GM15510 (cell line): ENCODE results near the gene GPR21.

Source experiments
- POLR2A ChIP-seq: IDR thresholded peaks from 3 replicates; pipeline ENCODE4 v1.6.1; 2011; ENCODE audit warnings: borderline replicate concordance; ENCODE audit not compliant: insufficient read length; ENCODE audit errors: extremely low read depth

GPR21 gene, protein sequence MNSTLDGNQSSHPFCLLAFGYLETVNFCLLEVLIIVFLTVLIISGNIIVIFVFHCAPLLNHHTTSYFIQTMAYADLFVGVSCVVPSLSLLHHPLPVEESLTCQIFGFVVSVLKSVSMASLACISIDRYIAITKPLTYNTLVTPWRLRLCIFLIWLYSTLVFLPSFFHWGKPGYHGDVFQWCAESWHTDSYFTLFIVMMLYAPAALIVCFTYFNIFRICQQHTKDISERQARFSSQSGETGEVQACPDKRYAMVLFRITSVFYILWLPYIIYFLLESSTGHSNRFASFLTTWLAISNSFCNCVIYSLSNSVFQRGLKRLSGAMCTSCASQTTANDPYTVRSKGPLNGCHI

GRCh38 chr9:123033352-123033751, at the start of gene GPR21:
Gene GPR21, plus strand, starts transcription at chr9:123033667. Its CDS starts 900 bp downstream, at chr9:123034567.
- no peak for TF ChIP-seq POLR2A

DNA sequence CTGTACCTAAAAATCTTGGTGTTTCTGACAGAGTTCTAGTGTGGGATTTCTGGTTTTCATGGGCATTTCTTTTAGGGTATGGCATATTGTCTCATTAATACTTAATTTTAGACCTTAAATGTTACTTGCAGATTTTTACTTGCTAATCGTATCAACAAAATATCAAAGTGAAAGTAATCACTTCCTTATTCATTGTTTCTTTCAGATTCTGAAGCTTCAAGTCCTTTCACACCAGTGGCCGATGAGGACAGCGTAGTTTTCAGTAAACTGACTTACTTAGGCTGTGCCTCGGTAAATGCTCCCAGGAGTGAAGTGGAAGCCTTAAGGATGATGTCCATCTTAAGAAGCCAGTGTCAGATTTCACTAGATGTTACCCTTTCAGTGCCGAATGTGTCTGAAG, 47.5 kb upstream of the GPR21 start:
- no peak for TF ChIP-seq POLR2A

DNA sequence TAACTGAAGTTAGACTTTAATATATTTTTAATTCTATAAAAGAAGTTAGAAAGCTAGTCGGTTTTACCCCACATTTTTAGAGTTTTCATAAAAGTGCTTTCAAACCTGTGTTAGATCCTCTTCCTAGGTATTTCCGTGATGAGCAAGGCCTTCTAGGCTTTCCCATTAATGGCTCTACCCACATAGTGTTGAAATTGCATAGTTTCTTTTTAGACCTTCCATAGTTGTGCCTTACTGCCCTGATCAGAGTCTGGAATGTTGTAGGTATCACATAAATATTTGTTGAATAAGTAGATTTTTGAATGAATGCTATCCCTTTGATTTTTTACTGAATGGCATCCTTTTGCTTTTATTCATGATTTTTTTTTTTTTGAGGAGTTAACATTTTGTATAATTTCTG, 45.3 kb upstream of the GPR21 start:
- TF ChIP-seq POLR2A = no peak

DNA sequence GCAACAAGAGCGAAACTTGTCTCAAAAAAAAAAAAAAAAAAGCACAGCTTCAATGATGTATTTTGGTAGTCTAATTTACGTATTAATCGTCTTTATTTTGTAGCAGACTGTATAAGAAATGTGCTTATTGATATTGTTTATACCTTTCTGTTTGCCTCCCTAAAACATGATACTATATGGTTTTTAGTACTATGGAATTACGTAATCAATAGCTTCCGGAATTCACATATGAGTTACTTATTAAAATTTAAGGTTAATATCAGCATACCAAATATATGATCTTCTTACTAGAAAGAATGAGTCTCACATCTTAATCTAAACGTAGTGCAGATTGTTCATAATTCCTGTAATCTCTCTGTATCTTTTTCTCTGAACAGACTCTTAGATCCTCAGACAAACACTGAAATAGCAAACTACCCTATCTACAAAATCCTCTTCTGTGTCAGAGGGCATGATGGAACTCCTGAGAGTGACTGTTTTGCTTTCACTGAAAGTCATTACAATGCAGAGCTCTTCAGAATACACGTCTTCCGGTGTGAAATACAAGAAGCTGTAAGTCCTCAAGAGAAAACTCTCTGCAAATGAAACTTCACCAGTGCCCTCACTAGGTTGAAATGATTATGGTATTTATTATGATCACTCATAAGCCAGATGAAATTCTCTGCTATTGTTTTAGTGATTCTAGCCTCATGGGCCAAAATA, 44.4 kb upstream of the GPR21 start:
- no peak for TF ChIP-seq POLR2A

DNA sequence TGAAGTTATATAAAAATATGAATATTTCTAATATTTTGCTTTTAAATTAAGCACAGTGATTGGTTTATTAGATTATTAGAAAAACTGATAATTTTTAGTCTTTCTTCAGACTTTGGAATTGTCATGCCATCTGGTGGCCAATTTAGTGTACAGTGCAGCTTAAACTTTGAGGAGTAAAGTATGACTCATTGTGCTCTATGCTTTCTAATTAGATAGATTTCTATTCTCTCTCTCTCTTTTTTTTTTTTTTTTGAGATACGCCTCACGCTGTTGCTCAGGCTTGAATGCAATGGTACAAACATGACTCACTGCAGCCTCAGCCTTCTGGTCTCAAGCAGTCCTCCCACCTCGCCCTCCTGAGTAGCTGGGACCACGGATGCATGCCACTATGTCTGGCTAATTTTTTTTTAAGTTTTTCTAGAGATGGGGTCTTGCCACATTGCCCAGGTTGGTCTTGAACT, 42.1 kb upstream of the GPR21 start:
- no peak for TF ChIP-seq POLR2A

DNA sequence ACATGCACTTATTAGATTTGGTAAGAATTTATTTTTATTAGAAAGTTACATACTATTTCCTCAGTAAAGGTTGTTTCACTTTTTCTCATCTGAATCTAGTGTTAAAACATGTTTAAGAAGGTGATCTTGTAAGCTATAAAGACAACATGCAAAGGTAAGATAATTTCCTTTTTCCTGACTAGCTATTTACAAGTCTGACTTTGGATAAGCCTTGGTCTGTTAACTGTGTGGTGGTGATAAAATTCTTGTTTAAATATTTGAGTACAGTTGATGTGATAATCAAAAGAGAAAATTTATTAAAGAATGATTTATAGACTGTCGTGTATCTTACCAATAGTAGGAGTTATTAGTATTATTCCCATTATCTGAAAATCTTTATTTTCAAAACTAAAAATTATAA, 36.9 kb upstream of the GPR21 start:
- no peak for TF ChIP-seq POLR2A

DNA sequence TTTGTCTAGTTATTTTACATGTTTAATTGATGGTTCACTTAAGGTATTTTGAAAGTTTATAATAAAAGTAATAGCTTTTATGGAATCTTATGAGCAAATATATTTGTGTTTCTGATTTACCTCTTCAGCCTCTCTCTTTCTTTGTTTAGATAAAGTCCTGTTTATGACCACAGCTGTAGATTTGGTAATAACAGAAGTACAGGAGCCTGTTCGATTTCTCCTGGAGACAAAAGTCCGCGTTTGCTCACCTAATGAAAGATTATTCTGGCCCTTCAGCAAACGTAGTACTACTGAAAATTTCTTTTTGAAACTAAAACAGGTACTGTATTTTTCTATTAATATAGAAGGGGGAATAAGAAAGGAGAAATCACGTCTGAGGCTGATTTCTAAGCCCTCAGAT, 35.0 kb upstream of the GPR21 start:
- no peak for TF ChIP-seq POLR2A

DNA sequence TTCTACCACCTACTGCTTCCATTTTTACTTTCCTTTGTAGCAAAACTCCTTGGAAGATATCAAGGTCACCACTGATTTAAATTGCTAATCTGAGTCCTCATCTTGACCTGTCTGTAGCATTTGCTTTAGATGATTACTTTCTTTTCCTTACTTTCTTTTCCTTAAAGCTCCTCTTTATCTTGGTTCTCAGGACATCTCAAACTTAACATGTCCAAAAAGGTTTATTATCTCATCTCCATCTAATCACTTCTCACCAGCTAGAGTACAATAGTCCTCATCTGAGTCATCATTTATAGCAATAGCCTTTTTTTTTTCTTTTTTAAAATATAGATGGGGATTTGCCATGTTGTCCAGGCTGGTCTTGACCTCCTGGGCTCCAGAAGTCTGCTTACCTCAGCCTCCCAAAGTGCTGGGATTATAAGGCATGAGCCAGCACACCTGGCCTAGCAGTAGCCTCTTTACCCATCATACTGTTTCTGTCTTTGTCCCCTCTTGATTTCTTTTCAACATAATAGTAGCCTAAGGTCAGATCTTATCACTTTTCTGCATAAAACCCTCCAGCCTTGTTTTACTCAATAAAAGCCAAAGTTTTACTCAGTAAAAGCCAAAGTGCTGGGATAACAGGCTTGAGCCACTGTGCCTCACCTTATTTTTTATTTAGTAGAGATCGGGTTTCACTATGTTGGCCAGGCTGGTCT, 32.9 kb upstream of the GPR21 start:
- no peak for TF ChIP-seq POLR2A

DNA sequence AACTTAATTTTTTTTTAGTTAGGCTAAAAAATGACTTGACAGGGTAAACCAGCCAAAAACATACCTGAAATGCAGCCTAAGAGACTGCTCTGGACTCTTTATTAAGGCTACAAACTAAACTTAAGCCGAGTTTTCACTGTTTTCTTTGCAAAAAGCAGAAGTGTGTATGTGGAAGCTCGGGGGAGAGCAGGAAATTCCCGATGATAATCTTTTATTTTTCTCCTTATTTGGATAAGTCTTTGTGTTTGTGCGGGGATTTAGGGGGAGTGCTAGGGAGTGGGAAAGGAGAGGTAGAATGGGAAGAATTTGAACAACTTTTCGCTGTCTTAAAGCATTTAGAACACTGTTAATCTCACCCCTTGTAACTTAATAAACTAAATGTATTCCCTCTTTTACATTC, 30.7 kb upstream of the GPR21 start:
- no peak for TF ChIP-seq POLR2A

DNA sequence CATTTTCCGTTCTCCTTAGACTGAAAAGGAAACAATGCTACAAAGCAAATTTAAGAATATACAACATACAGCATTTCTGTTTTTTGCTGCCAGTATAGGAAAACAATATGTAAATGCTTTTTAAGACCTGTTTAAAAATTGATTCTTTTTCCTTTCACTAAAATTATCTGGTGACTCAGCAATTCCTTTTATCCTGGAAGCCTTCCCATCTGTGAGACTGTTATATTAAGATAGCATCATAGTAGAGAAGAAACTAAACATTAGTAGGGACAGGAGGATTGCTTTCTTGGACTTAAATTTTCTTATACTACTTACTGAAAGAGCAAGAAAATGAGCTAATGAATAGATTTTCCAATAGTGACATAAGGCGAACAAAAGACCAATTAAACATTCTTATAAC, 30.0 kb upstream of the GPR21 start:
- TF ChIP-seq POLR2A = no peak

GRCh38 chr9:123005964-123006363, 27.5 kb upstream of the GPR21 start:
- TF ChIP-seq POLR2A = no peak

DNA sequence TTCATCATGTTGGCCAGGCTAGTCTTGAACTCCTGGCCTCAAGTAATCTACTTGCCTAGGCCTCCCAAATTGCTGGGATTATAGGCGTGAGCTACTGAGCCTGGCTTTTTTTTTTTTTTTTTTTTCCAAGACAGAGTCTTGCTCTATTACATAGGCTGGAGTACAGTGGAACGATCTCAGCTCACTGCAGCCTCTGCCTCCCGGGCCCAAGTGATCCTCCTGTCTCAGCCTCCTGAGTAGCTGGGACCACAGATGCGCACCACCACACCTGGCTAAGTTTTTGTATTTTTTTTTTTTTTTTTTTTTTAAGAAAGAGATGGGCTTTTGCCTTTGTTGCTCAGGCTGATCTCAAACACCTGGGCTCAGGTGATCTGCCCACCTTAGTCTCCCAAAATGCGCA, 26.2 kb upstream of the GPR21 start:
- no peak for TF ChIP-seq POLR2A

DNA sequence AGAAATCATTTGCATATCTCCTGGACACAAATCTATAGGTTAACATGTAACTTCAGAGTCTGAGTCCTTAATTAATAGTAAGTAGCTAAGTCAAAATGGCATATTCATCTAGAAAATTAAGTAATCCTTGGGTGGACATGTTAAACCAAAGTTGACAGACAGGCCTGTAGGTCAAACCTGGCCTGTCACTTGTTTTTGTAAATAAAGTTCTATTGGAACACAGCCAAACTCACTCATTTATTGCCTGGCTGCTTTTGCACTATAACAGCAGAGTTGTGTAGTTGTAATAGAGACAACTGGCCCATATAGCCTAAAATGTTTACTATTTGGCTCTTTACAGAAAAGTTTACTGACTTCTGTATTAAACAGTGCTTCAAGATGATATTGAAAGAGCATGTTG, 24.6 kb upstream of the GPR21 start:
- no peak for TF ChIP-seq POLR2A

GRCh38 chr9:123011380-123011779, 22.1 kb upstream of the GPR21 start:
- no peak for TF ChIP-seq POLR2A

GRCh38 chr9:123011878-123012528, 21.5 kb upstream of the GPR21 start:
- no peak for TF ChIP-seq POLR2A

DNA sequence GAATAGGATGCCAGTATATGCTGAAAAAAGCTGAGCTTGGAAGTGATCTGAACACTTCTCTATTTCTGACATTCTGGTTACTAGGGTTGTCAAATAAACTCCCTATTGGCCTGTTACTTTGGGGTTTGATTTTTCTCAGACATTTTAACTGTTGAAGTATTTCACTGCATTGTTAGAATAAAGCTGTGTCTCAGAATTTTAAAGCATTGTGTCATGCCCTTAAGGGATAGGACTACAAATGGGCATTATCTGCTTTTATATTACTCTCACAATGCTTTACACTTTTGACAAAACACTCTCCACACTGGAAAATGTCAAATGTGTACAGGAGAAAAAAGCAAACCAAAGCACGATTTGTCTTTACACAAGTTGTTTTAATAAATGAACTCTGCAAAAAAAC, 16.8 kb upstream of the GPR21 start:
- TF ChIP-seq POLR2A = no peak

DNA sequence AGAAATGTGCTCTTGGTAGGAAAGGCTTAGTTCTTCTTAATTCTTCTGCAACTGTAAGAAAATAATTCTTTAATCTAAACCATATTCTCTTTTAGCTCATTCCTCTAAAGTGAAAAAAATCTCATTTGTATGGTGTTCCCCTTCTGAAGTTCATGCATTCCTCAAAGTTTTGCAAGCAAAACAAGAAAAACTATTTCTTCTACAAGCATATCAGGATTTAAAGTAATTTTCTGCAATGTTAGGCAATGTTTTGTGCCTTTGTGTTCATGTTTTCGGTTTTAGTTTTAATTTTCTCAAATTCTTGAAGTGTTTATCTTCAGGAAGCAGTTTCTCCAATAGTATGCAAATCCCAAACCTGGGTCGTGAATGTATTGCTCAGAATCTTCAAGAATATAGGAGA, 12.7 kb upstream of the GPR21 start:
- TF ChIP-seq POLR2A = no peak
